Endodermal cell (in vitro differentiated cells): ENCODE results near the gene STK32B. TPM values are rescaled to one million over a fixed set of nuclear protein-coding genes. Genes with fewer than 3 reads are reported as not detected.

Experiments used
- DNase-seq: peaks from one replicate; pipeline ENCODE4 v3.0.0-alpha.2; 2017
- H3K27ac ChIP-seq: 2 replicates; pipeline ENCODE4 v1.5.1; 2013; ENCODE audit warnings: mild to moderate bottlenecking, low read depth, low read length, moderate library complexity
- H3K27me3 ChIP-seq: 2 replicates; pipeline ENCODE4 v1.6.1; 2013; ENCODE audit warnings: mild to moderate bottlenecking, low read length, moderate library complexity; ENCODE audit not compliant: insufficient read depth, control insufficient read depth, poor library complexity, severe bottlenecking
- H3K36me3 ChIP-seq: 2 replicates; pipeline ENCODE4 v1.7.0; 2013; ENCODE audit warnings: mild to moderate bottlenecking, low read length, moderate library complexity; ENCODE audit not compliant: control insufficient read depth, insufficient read depth
- H3K4me1 ChIP-seq: one replicate; pipeline ENCODE4 v1.7.0; 2013; ENCODE audit warnings: low read length; ENCODE audit not compliant: control insufficient read depth, insufficient read depth
- H3K4me3 ChIP-seq: 2 replicates; pipeline ENCODE4 v1.5.1; 2013; ENCODE audit warnings: mild to moderate bottlenecking, low read length, moderate library complexity
- H3K9ac ChIP-seq: 2 replicates; pipeline ENCODE4 v1.6.1; 2013; ENCODE audit warnings: mild to moderate bottlenecking, low read length, moderate library complexity; ENCODE audit not compliant: poor library complexity, severe bottlenecking; ENCODE audit errors: extremely low read depth
- H3K9me3 ChIP-seq: 2 replicates; pipeline ENCODE4 v1.6.1; 2013; ENCODE audit warnings: mild to moderate bottlenecking, low read length, moderate library complexity; ENCODE audit not compliant: control insufficient read depth
- H3K27ac Mint-ChIP-seq: 2 replicates; pipeline ENCODE4 v1.8.0; 2020; ENCODE audit warnings: mixed read lengths
- H3K27me3 Mint-ChIP-seq: 2 replicates; pipeline ENCODE4 v1.8.0; 2021; ENCODE audit warnings: mild to moderate bottlenecking, mixed read lengths; ENCODE audit not compliant: insufficient read depth
- H3K36me3 Mint-ChIP-seq: 2 replicates; pipeline ENCODE4 v1.8.0; 2020; ENCODE audit warnings: low read depth, mixed read lengths
- H3K4me1 Mint-ChIP-seq: 2 replicates; pipeline ENCODE4 v1.8.0; 2020; ENCODE audit warnings: mixed read lengths
- H3K4me3 Mint-ChIP-seq: 2 replicates; pipeline ENCODE4 v1.8.0; 2020; ENCODE audit warnings: mild to moderate bottlenecking, moderate library complexity, mixed read lengths
- H3K9me3 Mint-ChIP-seq: 2 replicates; pipeline ENCODE4 v1.8.0; 2020; ENCODE audit warnings: mild to moderate bottlenecking, mixed read lengths
- CTCF ChIP-seq: fragments of 200-600 bp; sonication (generic); conservative IDR thresholded peaks from 2 replicates; pipeline ENCODE4 v1.5.0; 2021; ENCODE audit warnings: antibody characterized with exemption, mild to moderate bottlenecking
- WGBS, 2 experiments: methylation state at CpG; one replicate each; pipeline versions ENCODE4 v1.1.5 to v1.1.7; 2013; ENCODE audit warnings: missing lambda C conversion rate in 2 of 2, mixed read lengths in 1 of 2; ENCODE audit not compliant: insufficient coverage in 1 of 2, insufficient read length in 1 of 2; 5-methylcytosine and 5-hydroxymethylcytosine counted together
- total RNA-seq, 2 donors: library from RNA; stranded (reverse); fragmentation: NEBNext Ultra II Directional in 1 of 2; extraction: Animal tissue kit (Norgen Biotek cat#: 25700) in 1 of 2; gene quantifications; 2 replicates in 1 of 2; 3 replicates in 1 of 2; pipeline ENCODE4 v1.2.1, GENCODE V29; 2021

The STK32B gene
- total RNA-seq, 2 donors from 2014 or later = 1.4 to 1.5 TPM

- H3K4me1 ChIP-seq = no peaks in the 10 kb centered on the region
- 54 to 77% methylated on average over 4 to 9 of the region's 9 CpGs for WGBS, 2 experiments
- H3K4me3 ChIP-seq = no peak overlapping the region
- no peak for TF ChIP-seq CTCF
- peaks cover 21% of the 10 kb centered on the region for H3K9me3 Mint-ChIP-seq
- no peaks in the 10 kb centered on the region for H3K9me3 ChIP-seq
- H3K36me3 Mint-ChIP-seq = no peaks in the 10 kb centered on the region
- H3K27me3 ChIP-seq = no peaks in the 10 kb centered on the region
- no peaks in the 10 kb centered on the region for H3K36me3 ChIP-seq
- H3K4me3 Mint-ChIP-seq = no peak overlapping the region
- H3K27ac Mint-ChIP-seq = no peak overlapping the region
- H3K27ac ChIP-seq = no peak overlapping the region
- peaks cover 11% of the 10 kb centered on the region for H3K27me3 Mint-ChIP-seq
- peaks cover 11% of the 10 kb centered on the region for H3K4me1 Mint-ChIP-seq
- no peak for DNase-seq
- H3K9ac ChIP-seq = no peak overlapping the region
These were observed 154.9 kb downstream of the STK32B start for GRCh38 chr4:5206016-5206790.

- peaks cover 13% of the 10 kb centered on the region for H3K4me1 Mint-ChIP-seq
- peaks cover 5% of the 10 kb centered on the region for H3K27me3 Mint-ChIP-seq
- Histone ChIP-seq H3K36me3 (no peaks in the 10 kb centered on the region), H3K9me3 (no peaks in the 10 kb centered on the region), H3K4me3 (no peak overlapping the region), H3K4me1 (no peaks in the 10 kb centered on the region), H3K27ac (no peak overlapping the region), H3K27me3 (no peaks in the 10 kb centered on the region), H3K9ac (no peak overlapping the region)
- H3K4me3 Mint-ChIP-seq = no peak overlapping the region
- peaks cover 2% of the 10 kb centered on the region for H3K9me3 Mint-ChIP-seq
- WGBS, 2 experiments = 91 to 100% methylated on average over 1 of the region's 1 CpG
- H3K36me3 Mint-ChIP-seq = no peaks in the 10 kb centered on the region
- H3K27ac Mint-ChIP-seq = no peak overlapping the region
- TF ChIP-seq CTCF = no peak
- DNase-seq = no peak
These were observed 158.6 kb downstream of the STK32B start for GRCh38 chr4:5209862-5210261.

GRCh38 chr4:5211282-5211839 lies 160.1 kb downstream of the STK32B start:
- no peak overlapping the region for H3K4me3 Mint-ChIP-seq
- Histone ChIP-seq H3K9ac (no peak overlapping the region), H3K4me3 (no peak overlapping the region), H3K4me1 (no peaks in the 10 kb centered on the region), H3K27ac (no peak overlapping the region), H3K36me3 (no peaks in the 10 kb centered on the region), H3K9me3 (no peaks in the 10 kb centered on the region), H3K27me3 (no peaks in the 10 kb centered on the region)
- no peak for TF ChIP-seq CTCF
- H3K4me1 Mint-ChIP-seq = peaks cover 6% of the 10 kb centered on the region
- H3K36me3 Mint-ChIP-seq = no peaks in the 10 kb centered on the region
- peaks cover 3% of the 10 kb centered on the region for H3K27me3 Mint-ChIP-seq
- no peak for DNase-seq
- 96 to 100% methylated on average over 1 to 3 of the region's 3 CpGs for WGBS, 2 experiments
- H3K9me3 Mint-ChIP-seq = peaks cover 2% of the 10 kb centered on the region
- H3K27ac Mint-ChIP-seq = no peak overlapping the region
